GM19025 (cell line): ENCODE results near the gene EIF1AD.
"Not testable (repeated sequence)": the region's sequence is repeated elsewhere in the genome, so short reads cannot be mapped to it uniquely, and the experiment has no call there.

Experiments
- ATAC-seq: cut with Tn5 transposase; IDR thresholded peaks from one replicate; pipeline ENCODE4 v1.9.1; 2021; ENCODE audit warnings: mild to moderate bottlenecking, low read depth, moderate library complexity; ENCODE audit not compliant: unreplicated experiment

The EIF1AD gene

GRCh38 chr11:66022401-66023185 lies 20.6 kb upstream of the EIF1AD start:
- ATAC-seq: no peak

- no peak for ATAC-seq
Observed at GRCh38 chr11:66020618-66021357, 18.8 kb upstream of the EIF1AD start.

GRCh38 chr11:66020212-66020611 lies 18.3 kb upstream of the EIF1AD start:
- ATAC-seq: no peak

GRCh38 chr11:66017321-66017720 lies 15.4 kb upstream of the EIF1AD start:
- no peak for ATAC-seq

GRCh38 chr11:66016793-66017177 lies 14.8 kb upstream of the EIF1AD start:
- no peak for ATAC-seq

GRCh38 chr11:66015936-66016792 lies 14.2 kb upstream of the EIF1AD start:
- ATAC-seq: no peak

- ATAC-seq: no peak
Observed at GRCh38 chr11:66015454-66015881, 13.5 kb upstream of the EIF1AD start.

GRCh38 chr11:66014804-66015453 lies 13.0 kb upstream of the EIF1AD start:
- no peak for ATAC-seq

GRCh38 chr11:66013762-66014100 lies 11.8 kb upstream of the EIF1AD start:
- no peak for ATAC-seq

- ATAC-seq: no peak
Observed at GRCh38 chr11:66012946-66013761, 11.2 kb upstream of the EIF1AD start.

- ATAC-seq: no peak
Observed at GRCh38 chr11:66012371-66012945, 10.5 kb upstream of the EIF1AD start.

- ATAC-seq: no peak
Observed at GRCh38 chr11:66011785-66012303, 9.9 kb upstream of the EIF1AD start, which contains the start of gene CST6. TSS of gene CST6 (plus strand) at chr11:66012008. CDS start at chr11:66012045, 37 bp downstream.

- ATAC-seq: no peak
Observed at GRCh38 chr11:66011239-66011784, 9.4 kb upstream of the EIF1AD start.

- not testable (repeated sequence) for ATAC-seq
Observed at GRCh38 chr11:66010036-66010435, 8.1 kb upstream of the EIF1AD start.

- no peak for ATAC-seq
Observed at GRCh38 chr11:66008468-66009101, 6.6 kb upstream of the EIF1AD start.

- ATAC-seq: no peak
Observed at GRCh38 chr11:66008095-66008467, 6.1 kb upstream of the EIF1AD start.

- ATAC-seq: no peak
Observed at GRCh38 chr11:66007201-66007634, 5.3 kb upstream of the EIF1AD start.

- no peak for ATAC-seq
Observed at GRCh38 chr11:66006891-66007176, 4.9 kb upstream of the EIF1AD start.
